CD4-positive, alpha-beta T cell treated with Interferon alpha-2 for 1 hour (primary cell): ENCODE data around the gene MRPS15.

Source experiments
- DNase-seq, 2 donors: peaks; one replicate each; pipeline ENCODE4 v3.0.0-alpha.2; 2020 to 2022

The MRPS15 gene

DNA sequence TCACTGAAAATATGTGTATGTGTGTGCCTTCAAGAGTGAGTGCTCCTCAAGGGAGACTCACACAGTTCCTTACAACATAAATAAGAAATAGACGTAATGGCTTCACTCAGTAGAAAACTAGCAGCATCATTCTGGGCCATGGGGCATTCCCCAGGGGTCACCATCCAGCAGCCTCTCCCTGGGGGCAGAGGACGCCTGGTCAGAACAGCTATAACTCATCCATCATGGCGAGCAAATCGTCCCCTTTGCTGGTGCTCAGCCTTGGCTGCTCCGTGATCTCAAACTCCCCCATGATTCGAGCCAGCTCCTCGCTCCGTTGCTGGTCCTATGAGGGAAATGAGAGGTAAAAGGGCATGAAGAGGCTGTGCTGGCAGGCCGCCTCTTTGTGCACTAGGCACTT, 46.3 kb downstream of the MRPS15 start:
- DNase-seq, result no peak

DNA sequence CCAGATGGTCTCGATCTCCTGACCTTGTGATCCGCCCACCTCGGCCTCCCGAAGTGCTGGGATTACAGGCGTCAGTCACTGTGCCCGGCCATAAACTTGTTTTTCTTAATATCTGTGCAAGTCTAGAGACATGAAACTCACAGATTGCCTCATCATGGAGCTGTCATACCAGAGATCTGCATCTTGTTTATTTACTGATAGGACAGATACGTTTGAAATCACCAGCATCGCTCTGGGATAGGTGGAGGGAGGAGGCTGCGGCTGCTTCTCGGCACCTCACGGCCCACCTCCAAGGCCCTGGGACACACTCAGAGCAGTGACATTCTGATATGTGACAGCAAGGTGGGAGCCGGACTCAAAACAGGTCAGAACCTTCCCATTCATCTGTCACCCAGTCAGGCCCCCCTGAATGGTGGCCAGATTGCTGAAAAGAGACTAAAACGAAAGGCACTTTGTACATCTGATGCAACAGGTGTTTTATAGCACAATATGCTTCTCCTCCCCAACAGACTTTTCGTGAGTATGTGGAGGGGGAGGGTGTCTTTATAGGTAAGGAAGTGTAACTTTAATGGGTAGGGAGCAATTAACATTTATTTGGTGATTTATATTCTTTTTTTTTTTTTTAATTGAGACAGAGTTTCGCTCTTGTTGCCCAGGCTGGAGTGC, 48.4 kb downstream of the MRPS15 start:
- DNase-seq, result no peak

DNA sequence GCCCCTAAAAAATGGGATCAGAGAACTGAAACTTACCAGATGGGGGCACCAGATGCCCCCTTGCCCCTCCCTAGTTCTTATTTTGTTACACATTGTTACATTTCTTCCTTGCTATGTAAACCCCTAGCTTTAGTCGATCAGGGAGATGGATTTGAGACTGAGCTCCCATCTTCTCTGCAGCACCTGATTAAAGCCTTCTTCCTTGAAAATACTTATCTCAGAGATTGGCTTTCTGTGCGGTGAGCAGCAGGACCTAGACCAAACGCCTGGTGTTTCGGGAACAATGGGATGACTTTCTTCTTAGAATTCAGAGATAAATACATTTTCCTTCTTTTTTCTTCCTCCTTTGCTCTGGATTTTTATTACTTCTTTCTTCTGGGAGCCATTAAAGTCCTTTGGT, 49.8 kb downstream of the MRPS15 start:
- DNase-seq, result no peak

DNA sequence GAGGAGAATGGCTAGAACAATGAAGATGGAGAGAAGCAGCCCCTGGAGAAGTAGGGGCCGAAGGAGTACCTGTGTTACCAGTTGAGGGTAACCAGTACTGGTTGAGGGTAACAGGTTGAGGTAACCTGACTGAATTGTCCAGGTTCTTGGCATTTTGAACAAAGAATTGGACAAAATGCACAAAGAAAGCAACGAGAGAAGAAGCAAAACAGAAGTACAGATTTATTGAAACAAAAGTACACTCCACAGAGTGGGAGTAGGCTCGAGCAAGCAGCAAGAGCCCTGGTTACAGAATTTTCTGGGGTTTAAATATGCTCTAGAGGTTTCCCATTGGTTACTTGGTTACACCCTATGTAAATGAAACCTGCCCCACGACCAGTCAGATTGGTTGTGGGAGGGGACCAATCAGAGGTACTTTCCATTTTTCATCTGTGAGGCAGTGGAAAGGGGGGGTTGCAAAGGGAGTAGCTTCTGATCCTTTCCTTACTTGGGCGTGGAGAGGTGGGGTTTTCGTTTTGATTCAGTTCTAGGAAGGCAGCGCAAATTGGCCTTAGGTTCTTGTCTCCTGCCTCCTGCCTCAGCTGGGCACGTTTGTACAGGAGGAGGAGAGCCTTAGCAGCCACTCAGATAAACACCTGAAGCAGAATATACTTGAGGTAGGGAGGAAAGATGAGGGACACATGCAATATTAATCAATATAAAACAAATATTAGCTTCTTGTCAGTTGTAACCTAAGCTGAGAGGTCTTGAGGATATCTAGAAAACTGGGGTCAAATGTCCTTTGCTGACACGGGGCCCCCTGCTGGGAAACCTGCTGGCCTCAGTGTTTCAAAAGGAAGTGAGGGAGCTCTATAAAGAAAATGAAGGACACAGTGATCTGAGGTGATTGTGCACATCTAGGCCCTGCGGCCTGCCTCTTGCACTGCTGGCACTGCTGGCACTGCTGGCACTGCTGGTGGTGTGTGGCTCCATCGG, 52.2 kb downstream of the MRPS15 start:
- peak; percentile 42 to 67 for DNase-seq

DNA sequence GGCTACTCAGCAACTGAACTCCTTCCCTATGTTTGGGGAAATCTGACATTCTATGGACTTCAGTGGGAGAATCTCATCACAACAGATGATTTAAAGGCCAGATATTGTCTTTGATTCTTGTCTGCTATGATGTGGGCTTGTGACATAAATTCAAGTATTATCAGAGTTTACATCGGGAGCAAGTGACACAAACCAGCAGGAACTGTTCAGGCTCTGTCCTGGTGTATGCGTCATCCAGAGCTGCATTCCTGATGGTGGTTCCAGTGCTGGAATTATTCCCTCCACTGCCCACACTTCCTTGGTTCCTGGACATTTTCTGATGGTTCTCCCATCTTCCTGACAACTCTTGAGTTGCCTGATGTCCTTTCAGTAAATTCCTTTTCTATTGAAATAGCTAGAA, 55.7 kb downstream of the MRPS15 start:
- no peak for DNase-seq

DNA sequence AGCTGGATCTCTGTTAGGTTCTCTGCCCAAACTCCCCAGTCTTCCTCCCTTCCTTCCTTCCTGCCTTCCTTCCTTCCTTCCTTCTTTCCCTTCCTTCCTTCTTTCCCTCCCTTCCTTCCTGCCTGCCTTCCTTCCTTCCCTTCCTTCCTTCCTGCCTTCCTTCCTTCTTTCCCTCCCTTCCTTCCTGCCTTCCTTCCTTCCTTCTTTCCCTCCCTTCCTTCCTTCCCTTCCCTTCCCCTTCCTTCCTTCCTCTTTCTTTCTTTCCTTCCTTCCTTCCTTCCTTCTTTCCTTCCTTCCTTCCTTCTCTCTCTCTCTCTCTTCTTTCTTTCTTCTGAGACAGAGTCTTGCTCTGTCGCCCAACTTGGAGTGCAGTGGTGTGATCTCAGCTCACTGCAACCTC, 57.7 kb downstream of the MRPS15 start:
- no peak for DNase-seq
